Measurements from ENCODE around the gene SFXN2.
"Not testable (repeated sequence)": the region's sequence is repeated elsewhere in the genome, so short reads cannot be mapped to it uniquely, and the experiment has no call there.

The SFXN2 gene

DNA sequence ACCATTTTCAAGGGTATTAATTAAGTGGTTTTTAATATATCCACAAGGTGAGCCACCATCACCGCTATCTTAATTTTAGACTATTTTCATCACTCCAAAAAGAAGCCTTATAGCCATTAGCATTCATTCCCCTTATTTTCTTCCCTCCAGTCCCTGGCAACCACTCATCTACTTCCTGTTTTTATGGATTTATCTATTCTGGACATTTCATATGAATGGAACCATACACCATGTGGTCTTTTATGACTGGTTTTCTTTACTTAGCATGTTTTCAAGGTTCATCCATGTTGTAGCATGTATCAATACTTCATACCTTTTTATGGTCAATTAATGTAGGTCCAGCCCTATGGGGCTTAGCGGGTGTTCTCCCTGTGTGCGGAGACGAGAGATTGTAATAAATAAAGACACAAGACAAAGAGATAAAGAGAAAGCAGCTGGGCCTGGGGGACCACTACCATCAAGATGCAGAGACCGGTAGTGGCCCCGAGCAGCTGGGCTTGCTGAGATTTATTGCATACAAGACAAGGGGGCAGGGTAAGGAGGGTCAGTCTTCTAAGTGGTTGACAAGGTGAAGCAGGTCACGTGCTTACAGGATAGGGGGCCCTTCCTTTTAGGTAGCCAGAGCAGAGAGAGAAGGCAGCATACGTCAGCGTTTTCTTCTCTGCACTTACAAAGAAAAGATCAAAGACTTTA is 44.0 kb downstream of the SFXN2 start:
- DNase-seq, result no peak

GRCh38 chr10:102758933-102759262 is 44.5 kb downstream of the SFXN2 start:
- not testable (repeated sequence) for DNase-seq

GRCh38 chr10:102759497-102760210 is 45.2 kb downstream of the SFXN2 start:
- no peak for DNase-seq

- no peak for DNase-seq
Observed at GRCh38 chr10:102761981-102762380, 47.5 kb downstream of the SFXN2 start.

GRCh38 chr10:102762401-102763015 is 48.1 kb downstream of the SFXN2 start:
- no peak for DNase-seq

- no peak for DNase-seq
Observed at GRCh38 chr10:102763037-102763607, 48.7 kb downstream of the SFXN2 start.

GRCh38 chr10:102764470-102765161 is 50.2 kb downstream of the SFXN2 start:
- DNase-seq, result no peak

DNA sequence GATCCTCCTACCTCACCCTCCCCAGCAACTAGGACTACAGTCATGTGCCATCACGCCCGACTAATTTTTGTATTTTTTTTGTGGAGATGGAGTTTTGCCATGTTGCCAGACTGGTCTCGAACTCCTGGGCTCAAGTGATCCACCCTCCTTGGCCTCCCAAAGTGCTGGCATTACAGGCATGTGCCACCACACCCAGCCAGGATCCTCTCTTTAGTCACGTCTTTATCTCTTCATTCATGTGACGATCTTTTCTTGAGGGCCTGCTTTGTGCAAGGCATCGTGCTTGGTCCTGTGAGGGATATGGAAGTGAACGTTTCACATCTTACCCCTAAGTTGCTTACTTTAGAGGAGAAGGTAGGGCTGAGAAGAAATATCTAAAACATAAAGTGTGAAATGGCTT is 50.9 kb downstream of the SFXN2 start:
- no peak for DNase-seq

GRCh38 chr10:102767428-102768160 is 53.2 kb downstream of the SFXN2 start:
- DNase-seq, result no peak

- DNase-seq, result no peak
Observed at GRCh38 chr10:102769375-102770107, 55.1 kb downstream of the SFXN2 start.

GRCh38 chr10:102770108-102770482 is 55.7 kb downstream of the SFXN2 start:
- DNase-seq, result no peak

- no peak for DNase-seq
Observed at GRCh38 chr10:102770792-102771191, 56.4 kb downstream of the SFXN2 start.

- DNase-seq, result no peak
Observed at GRCh38 chr10:102773320-102773719, 58.9 kb downstream of the SFXN2 start.

DNA sequence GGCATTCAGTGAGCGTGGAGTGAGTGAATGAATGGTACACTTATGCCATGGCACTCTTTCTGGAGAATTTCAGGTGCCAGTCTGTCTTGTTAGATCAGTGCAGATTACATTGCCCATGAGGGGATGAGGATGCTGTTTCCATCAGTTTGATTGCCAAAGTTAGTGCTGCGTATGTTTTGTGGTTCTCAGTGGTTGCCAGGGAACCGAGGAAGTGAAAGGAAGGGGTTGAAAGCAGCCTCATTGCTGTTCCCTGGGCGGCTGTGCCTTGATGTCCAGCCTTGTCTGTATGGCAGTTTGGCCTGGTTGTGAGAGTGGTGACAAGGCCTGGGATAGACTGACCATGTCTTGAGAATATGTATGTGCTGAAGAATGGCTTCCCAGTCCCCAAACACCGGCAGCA is 59.5 kb downstream of the SFXN2 start:
- no peak for DNase-seq

- no peak for DNase-seq
Observed at GRCh38 chr10:102775201-102775934, 60.9 kb downstream of the SFXN2 start.

GRCh38 chr10:102775935-102776669 is 61.7 kb downstream of the SFXN2 start:
- no peak for DNase-seq

DNA sequence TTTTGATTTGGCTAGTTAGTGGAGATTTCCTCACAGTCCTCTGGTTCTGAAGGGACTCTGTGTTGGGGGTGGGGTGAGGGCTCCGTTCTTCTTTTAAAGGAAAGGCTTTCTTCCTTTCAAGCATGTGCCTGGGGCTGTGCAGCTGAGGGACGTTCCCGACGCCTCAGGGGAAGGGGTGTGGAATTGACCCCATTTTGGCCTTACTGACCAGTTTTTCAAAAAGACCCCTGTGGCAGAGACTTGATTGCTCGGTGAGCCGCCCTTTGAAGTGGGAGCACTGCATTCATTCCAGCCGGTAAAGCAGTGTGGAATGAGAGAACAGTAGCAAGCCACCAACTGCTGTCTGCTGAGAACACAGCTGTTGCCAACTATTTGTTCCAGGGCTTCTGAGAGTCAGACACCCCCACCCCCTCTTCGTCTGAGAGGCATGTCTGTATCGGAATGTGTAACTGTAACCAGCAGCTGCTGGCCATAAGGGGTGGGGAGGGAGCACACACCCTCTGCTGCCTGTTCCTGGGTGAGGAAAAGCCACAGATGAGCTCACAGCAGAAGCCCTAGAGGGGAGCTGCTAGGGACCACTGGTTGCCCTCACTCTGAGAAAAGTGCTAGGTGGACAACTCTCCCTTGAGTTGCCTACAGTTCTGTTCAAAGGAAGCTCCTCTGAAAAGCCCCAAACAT is 62.5 kb downstream of the SFXN2 start:
- no peak for DNase-seq

GRCh38 chr10:102777711-102778453 is 63.4 kb downstream of the SFXN2 start:
- DNase-seq, result no peak

DNA sequence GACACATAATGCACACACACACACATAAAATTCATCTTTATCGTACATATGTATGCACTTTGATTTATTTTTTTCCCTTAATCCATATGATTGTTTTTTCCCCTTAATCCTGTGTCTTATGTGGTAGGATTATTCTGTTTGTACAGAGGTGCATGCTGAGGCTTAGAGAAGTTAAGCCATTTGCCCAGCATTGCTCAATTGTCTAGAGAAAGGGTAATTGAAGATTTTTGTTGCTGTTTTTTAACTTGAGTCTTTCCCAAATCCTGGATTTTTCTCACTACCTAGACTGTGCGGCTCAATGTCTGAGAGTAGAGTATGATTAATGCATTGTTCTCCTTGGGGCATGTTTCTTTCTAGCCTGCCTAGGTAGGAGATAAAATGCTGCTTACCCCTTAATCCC is 64.3 kb downstream of the SFXN2 start:
- DNase-seq, result no peak
